AG04450 (cell line): Measurements from ENCODE around the gene ORM2. TPM values are rescaled to one million over a fixed set of nuclear protein-coding genes. Genes with fewer than 3 reads are reported as not detected.

Experiments
- CTCF ChIA-PET: fragments of 300-600, 350-600 bp; formaldehyde crosslinking; extraction: SDS; loops from one replicate; lab custom pipeline; 2022; ENCODE audit warnings: antibody characterized with exemption, inconsistent platforms; lab: Charles Lee
- POLR2A ChIA-PET: fragments of 350-600 bp; formaldehyde crosslinking; extraction: SDS; loops from one replicate; lab custom pipeline; 2021; ENCODE audit warnings: antibody characterized with exemption, inconsistent platforms; lab: Yijun Ruan, JAX
- DNase-seq: peaks from one replicate; pipeline ENCODE4 v3.0.0-alpha.2; 2011; ENCODE audit warnings: low read depth, low spot score
- H3K27ac ChIP-seq: one replicate; pipeline ENCODE4 v1.5.1; 2012; ENCODE audit warnings: low read depth, low read length, control low read depth
- H3K27me3 ChIP-seq: one replicate; pipeline ENCODE4 v1.6.0; 2012; ENCODE audit warnings: low read length; ENCODE audit not compliant: control insufficient read depth, insufficient read depth
- H3K4me3 ChIP-seq: 2 replicates; pipeline ENCODE4 v1.5.1; 2011; ENCODE audit warnings: mild to moderate bottlenecking, low read depth, low read length, control low read depth
- H3K9me3 ChIP-seq: 2 replicates; pipeline ENCODE4 v1.5.1; 2012; ENCODE audit warnings: low read length; ENCODE audit not compliant: control insufficient read depth, insufficient read depth
- CTCF ChIP-seq: IDR thresholded peaks from 2 replicates; pipeline ENCODE4 v1.5.1; 2011; ENCODE audit warnings: low read depth, low read length, control low read depth, inconsistent platforms
- polyA plus RNA-seq: library from polyadenylated mRNA; depleted of rRNA; stranded (reverse); fragments of >200 nt; gene quantifications from 2 replicates; pipeline ENCODE4 v1.2.3, GENCODE V29; 2011

Gene ORM2
- polyA plus RNA-seq, 1 experiment, result not detected

DNA sequence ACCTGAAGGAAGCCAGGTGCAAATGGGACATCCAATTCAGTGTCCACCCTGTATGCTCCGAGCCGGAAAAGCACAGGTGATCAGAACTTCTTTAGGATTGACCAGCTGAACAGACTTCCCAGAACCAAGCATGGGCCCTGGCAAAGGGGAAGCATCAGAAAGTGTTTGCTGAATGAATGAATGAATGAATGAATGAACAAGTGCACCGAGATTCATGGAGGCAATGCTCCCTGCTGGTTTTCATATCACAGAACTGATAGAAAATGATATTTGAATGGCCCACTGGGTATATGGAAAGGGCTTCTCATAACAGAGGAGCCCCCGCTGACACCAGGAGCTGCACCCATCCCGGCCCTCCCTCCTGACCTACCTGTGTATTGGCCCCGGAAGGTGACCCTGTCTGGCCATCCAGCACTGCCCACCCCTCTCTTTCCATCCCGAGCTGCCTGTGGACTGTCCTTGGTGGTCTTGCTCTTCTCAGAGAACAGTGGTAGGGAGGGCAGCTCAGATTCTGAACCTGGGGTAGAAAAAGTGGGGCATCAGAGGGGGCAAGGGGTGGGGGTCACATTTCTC lies 15.9 kb downstream of the ORM2 start:
- ChIA-PET POLR2A (no interaction called here), CTCF (interaction anchor here (0.6 to 0.9 kb wide), 2 partner anchors 60 to 148 kb away, joined by 3 read pairs; no protein-coding TSS in a partner anchor)
- no peak overlapping the region for H3K27ac ChIP-seq
- no peak for TF ChIP-seq CTCF
- DNase-seq, result no peak
- no peaks in the 10 kb centered on the region for H3K9me3 ChIP-seq
- no peak overlapping the region for H3K4me3 ChIP-seq
- no peaks in the 10 kb centered on the region for H3K27me3 ChIP-seq

DNA sequence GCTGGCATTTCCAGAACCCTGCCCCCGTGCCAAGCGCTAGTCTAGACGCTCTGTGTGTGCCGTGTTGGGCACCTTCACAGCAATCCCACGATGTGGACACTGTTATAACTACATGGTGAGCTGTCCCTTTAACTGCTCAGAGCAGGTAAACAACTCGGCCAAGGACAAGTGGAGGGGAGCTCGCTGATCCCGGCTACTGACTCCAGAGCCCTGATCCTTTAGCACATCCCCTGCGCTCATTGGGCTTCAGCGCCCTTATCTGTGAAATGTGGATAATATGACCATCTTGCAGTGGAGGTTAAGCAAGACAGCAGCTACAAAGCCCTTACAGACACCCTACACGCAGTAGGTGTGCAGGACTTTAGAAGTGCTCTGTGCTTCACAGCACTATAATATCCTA lies 16.5 kb downstream of the ORM2 start:
- no peaks in the 10 kb centered on the region for H3K27me3 ChIP-seq
- no peaks in the 10 kb centered on the region for H3K9me3 ChIP-seq
- no peak for DNase-seq
- H3K27ac ChIP-seq, result no peak overlapping the region
- ChIA-PET POLR2A (no interaction called here), CTCF (interaction anchor here (0.6 to 0.9 kb wide), 2 partner anchors 60 to 148 kb away, joined by 3 read pairs; no protein-coding TSS in a partner anchor)
- no peak for TF ChIP-seq CTCF
- H3K4me3 ChIP-seq, result no peak overlapping the region

DNA sequence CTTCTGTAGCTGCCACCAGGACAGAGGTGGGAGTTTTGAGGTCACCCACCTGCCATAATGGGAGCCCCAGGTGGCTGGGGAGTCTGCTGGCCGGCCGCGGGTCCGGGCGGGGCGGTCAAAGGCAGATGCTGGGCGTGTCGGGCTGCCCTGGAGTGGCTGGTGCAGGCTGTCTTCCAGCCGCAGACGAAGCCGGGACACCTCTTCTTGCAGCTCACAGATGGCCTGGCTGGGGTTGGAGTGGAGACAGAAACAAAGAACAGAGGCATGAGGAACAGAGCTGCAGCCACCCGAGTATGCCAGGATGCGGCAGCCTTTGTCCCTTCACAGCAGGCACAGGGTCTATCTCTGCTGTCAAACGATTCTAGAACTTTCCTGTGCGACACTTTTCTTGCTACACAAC lies 18.0 kb downstream of the ORM2 start:
- no peak overlapping the region for H3K4me3 ChIP-seq
- H3K27me3 ChIP-seq, result no peaks in the 10 kb centered on the region
- ChIA-PET CTCF (interaction anchor here (1.4 kb wide), 1 partner anchor 9 kb away, joined by 5 read pairs; no protein-coding TSS in a partner anchor), POLR2A (no interaction called here)
- no peaks in the 10 kb centered on the region for H3K9me3 ChIP-seq
- TF ChIP-seq CTCF, result no peak
- no peak overlapping the region for H3K27ac ChIP-seq
- no peak for DNase-seq

GRCh38 chr9:114348261-114348905 lies 18.7 kb downstream of the ORM2 start:
- Histone ChIP-seq H3K9me3 (no peaks in the 10 kb centered on the region), H3K27me3 (no peaks in the 10 kb centered on the region), H3K4me3 (no peak overlapping the region), H3K27ac (peak overlapping the region; percentile 59)
- DNase-seq, result no peak
- POLR2A ChIA-PET, result interaction anchor here (0.6 to 1.0 kb wide), 3 partner anchors 14 to 28 kb away, joined by 3 to 4 read pairs (median 3); no protein-coding TSS in a partner anchor
- CTCF ChIA-PET, result interaction anchor here (1.4 kb wide), 1 partner anchor 10 kb away, joined by 5 read pairs; no protein-coding TSS in a partner anchor
- TF ChIP-seq CTCF, result no peak

DNA sequence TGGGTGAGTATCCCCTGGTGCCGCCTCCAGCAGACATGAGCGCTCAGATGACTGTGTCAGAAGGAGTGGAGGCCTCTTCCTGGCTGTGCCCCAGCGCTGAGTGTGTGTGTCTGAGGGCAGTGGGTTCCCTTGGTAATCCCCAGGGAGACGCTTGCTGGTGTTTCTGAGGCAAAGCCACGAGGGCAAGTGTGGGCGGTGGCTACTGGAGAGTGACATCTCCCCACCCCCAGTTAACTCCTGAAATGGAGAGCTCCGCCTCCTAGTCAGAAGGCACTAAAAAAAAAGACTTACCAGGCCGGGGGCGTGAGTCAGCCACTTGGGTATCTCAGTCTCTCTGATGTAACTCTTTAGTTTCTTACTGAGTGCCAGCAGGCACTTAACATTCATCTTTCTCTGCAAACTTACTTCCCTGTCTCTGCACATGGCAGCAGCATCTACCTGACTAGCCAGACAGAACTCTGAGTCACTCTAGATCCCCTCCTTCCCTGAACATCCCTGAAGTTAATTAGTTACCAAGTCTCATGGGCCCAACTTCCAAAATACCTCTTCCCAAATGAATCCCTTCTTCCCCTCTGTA lies 19.3 kb downstream of the ORM2 start:
- DNase-seq, result peak; percentile 94
- TF ChIP-seq CTCF, result no peak
- no peaks in the 10 kb centered on the region for H3K9me3 ChIP-seq
- CTCF ChIA-PET, result no interaction called here
- no peaks in the 10 kb centered on the region for H3K27me3 ChIP-seq
- POLR2A ChIA-PET, result interaction anchor here (0.6 to 1.0 kb wide), 3 partner anchors 14 to 29 kb away, joined by 3 to 4 read pairs (median 3); no protein-coding TSS in a partner anchor
- H3K4me3 ChIP-seq, result no peak overlapping the region
- H3K27ac ChIP-seq, result peak overlapping the region; percentile 59
